GM18520 (cell line): ENCODE results near the gene DCDC2B.

ENCODE experiments used
- ATAC-seq: cut with Tn5 transposase; IDR thresholded peaks from one replicate; pipeline ENCODE4 v1.9.1; 2021; ENCODE audit not compliant: unreplicated experiment

Gene DCDC2B

DNA sequence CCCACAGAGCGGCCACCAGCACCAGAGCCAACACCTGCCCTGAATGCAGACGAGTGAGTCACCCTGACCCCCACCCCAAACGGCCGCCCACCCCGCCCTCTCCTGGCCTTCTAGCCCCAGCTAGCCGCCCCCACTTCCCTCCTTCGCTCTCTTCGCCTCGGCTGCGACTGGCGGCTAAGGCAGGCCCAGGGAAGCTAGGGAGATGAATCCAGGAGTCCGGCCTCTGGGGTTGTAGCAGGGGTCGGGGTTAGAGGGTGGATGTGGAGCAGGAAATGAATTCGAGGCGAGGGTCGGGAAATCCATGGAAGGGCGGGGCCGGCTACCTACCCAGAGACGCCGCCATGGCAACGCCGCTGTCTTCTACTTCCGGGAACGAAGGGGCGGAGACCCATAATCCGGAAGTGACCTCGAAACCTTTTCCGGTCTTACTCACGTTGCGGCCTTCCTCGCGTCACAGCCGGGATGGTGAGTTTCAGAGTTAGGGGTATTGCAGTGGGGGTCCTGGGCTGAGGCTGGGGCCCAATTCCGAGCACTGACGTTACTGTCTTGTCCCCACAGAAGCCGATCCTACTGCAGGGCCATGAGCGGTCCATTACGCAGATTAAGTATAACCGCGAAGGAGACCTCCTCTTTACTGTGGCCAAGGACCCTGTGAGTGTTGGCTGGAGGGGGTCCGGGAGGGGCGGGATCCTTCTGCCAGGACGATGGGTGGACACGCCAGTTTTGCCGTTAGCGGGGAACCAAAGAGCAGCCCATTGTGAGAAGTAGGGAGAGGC is 13.3 kb downstream of the DCDC2B start, which contains the start of the genes EIF3I and TMEM234:
Gene EIF3I (plus strand): TSS at position 428 of the 776 bp plus-strand sequence. CDS start 35 bp downstream, at position 463.
Gene TMEM234 (minus strand): TSS at position 374 of the 776 bp plus-strand sequence. CDS start 31 bp downstream, at position 343.
- ATAC-seq, result peak; percentile 86

DNA sequence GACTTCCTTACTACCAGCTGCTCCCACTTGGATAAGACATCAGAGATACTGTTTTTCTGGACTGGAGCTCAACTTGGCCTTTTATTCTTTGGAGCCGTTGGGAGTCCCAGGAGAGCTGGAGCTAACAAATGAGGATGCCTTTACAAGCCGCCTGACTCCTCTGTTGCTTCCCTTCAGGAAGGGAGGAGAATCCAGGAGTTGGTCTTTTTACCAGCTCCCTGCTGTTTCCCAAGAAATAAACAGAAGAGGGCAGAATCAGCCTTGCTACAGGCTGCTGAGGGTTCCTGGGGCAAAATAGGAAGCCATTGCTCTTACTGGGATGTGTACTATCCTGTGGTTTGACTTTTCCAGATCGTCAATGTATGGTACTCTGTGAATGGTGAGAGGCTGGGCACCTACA is 14.8 kb downstream of the DCDC2B start:
- ATAC-seq, result no peak

DNA sequence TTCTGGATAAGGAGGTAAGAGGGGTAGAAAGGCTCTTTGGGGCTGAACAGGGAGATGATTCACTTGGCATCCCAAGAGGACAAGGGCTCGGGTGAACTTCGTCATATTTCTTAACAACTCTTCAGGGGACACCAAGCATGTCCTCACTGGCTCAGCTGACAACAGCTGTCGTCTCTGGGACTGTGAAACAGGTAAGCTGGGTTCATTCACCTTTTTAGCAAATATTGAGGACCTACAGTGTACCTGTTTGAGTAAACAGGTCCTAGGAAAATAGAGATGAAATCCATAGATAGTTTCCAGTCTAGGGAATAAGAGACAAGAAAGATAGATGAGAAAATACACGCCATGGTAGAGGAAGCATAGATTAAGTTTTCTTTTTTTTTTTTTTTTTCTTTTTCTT is 15.4 kb downstream of the DCDC2B start:
- ATAC-seq, result no peak

DNA sequence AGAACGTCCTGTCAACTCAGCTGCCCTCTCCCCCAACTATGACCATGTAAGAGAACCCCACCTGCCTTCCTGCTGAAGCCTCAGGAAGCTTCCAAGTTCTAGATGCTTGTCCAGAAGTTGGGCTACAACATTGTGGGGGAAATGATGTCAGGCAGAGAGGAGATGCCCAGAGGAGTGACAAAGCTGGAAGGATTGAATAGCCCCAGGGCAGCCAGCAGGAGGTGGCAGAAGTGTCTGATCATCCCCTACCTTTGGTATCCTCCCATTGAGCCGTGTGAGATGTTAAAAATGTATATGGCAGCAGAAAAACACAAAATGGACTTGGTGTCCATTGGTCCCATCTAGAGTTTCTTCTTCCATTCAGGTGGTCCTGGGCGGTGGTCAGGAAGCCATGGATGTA is 19.9 kb downstream of the DCDC2B start:
- no peak for ATAC-seq

DNA sequence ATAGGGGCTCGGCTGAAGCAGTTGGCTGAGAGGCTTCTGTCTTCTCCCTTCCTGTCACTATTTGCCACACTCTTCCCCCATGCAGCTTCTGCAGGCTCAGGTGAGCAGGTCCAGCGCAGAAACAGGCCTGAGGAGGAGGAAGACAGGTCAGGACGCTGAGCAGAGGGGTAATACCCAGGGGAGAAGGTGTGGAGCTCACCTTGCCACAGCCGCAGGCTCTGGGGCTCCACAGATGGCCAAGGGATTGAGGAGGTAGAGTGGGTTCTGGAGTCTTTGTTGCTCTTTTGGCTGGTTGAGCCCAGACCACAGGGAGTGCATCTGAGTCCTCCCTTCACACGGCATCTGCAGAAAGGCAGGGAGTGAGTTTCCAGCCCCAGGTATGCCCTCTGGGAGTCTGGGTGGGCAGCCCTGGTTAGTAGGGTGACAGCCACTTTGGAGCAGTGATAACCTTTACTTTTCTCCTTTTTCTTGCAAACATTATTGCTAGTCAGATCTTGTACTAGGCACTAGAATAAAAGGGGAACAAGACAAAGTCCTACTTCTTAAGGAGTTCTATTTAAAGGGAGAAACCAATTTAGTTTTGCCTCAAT is 23.0 kb downstream of the DCDC2B start:
- ATAC-seq, result no peak

DNA sequence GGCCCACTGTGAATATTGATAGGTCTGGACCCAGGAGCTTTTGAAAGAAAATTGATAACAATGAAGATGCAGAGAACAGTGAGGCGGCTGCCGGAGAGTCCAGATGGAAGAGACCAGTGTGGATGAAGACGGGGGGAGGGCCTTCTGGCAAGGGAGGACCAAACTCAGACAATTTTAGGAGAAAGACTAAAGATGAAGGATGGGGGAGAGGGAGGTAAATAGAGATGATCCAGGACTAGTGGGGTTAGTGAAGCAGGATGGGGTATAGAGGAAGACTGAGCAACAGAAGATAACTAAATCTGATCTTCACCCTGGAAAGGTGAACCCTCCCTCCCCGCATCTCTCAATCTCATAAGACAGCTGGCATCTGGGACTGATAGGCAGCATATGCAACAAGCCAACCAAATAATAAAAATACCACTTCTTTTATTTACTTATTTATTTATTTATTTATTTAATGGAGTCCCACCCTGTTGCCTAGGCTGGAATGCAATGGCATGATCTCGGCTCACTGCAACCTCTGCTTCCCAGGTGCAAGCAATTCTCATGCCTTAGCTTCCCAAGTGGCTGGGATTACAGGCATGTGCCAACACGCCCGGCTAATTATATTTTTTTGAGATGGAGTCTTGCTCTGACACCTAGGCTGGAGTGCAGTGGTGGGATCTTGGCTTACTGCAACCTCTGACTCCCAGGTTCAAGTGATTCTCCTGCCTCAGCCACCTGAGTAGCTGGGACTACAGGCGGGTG is 23.8 kb downstream of the DCDC2B start:
- ATAC-seq, result no peak

DNA sequence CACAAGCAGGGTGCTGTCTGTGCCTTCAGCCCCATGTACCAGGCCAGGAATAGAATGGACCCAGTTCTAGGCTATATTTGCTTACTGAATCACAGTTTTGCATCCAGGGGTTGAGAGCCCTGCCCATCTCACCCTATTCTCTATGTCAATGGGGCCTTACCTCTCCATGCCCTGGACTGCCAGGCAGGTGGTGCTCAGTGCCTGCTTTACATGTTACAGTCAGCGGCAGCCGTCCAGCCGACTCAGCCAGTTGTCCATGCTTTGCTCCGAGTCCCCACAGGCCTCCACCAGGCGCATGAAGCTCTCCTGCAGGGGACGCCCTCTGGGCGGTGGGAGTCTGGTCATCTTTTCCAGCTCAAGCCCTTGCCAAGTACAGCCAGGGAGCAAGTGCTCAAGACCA is 25.9 kb downstream of the DCDC2B start:
- no peak for ATAC-seq

DNA sequence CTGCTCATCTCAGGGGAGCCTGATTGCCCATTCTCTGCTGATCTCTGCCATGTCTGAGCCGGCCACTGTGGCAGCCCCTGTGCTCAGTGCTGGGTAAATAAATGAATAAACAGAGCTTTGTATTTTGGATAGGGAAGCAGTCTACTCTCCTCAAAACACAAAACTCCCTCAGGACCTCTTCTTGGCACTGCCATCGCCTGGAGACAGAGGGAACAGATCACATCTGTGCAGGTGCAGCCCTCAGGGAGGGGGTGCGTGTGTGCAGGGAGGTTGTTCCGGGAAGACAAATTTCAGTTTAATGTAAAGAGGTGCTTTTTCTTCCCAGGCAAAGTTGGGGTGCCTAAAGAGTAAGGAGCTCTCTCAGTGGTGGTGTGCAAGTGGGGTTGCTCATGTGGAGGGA is 30.4 kb downstream of the DCDC2B start:
- ATAC-seq, result no peak

DNA sequence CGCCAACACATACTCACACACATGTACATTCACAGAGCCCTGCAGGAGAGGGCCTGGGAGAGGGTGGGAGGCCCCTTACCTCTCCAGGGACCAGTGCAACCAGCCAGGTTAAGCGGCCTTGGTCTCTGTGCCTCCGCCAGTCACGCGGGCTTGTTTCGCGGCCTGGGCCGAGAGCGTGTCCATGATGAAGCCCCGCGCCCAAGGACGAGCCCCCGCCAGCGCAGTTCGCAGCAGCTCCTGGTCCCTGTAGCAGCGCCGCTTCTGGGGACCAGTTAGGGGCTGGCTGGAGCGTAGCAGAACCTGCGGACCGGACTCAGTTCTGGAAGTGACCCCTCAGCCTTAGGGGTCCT is 30.9 kb downstream of the DCDC2B start:
- ATAC-seq, result no peak

DNA sequence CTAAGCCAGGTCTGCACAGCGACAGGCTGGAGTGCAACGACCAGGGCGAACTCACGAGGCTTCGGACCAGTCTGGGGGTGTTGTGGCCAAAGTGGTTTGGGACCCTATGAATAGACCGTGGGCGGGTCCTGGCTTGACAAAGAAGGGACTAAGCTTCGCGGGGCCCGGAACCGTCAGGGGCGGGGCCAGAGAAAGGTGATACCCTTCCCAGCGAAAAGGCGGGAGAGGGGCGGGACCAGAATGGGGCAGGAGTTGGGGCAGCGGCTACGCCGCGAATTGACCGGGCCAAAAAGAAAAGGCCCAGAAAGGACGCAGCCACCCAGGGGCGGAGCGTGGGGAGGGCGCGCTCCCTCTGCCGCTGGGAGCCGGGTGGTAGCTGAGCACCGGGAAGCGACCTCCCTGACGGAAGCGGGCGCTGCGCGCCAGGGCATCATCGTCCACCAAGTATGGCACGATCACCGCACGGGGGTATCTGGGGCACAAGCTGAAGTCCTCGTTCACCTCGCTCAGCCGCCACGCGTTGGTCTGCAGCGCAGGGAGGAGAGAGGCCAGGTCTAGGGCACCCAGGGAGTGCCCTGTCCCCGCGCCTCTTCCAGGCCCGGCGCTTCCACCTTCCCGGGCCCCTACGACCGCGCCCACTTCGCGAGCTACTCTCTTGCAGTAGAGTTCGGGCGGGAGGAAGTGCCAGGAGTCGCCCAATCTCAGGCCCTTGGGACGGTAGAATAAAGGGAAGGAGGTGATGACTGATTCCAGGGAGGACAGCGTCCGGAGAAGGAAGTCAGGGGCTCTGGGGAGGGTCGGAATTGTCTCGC is 31.5 kb downstream of the DCDC2B start:
- no peak for ATAC-seq

DNA sequence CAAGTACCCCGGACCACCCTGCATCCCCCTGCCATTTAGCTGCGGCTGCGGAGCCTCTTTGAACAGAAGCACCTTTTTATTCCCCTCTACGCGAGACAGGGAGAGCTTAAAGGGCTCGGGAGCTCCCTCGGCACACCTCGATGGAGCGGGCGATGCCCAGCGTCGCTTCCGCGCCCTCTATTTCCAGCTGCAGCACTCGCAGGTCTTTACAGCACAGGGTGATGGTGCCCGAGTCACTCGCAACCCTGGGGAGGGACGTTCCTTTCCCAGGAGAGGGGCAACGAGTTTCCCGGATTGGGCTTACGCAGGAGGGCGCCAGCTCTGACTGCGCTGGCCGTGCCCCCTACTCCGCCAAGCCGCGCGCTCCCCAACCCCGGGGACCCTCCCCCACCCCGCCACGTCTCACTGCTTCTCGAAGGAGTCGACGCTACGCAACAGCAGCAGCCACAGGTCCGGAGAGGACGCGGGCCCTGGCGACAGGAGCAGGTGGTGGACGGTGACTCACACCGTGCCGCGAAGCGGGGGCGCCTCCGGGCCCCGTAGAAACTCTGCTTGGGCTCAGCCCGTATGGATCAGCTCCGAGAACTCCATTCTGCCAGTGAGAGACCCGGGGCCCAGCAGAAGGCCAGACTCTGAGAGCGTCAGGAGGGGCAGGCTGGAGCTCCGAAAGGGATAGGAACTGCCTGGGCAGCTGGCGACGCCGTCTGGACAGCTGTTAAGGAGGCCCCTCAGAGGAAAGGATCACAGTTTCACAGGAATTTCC is 32.3 kb downstream of the DCDC2B start:
- ATAC-seq, result no peak

DNA sequence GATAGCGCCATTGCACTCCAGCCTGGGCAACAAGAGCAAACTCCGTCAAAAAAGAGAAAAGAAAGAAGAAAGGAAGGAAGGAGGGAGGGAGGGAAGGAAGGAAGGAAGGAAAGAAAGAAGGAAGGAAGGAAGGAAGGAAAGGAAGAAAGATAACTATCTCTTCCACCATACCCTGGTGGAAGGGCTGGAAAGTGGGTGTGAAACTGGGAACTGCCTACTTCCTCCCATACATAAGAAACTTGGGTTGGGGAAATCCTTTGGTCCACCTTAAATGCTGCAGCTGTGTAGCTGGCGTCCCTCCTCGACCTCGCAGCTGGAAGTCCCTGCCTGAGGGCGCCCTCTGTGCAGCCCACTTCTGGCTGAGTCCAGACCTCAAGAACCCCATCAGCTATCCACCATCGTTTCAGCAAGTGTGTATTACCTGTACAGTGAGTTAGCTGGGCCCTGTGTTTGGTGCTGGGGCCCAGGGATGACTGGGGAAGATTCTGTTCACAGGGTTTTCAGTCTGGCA is 33.5 kb downstream of the DCDC2B start:
- no peak for ATAC-seq

DNA sequence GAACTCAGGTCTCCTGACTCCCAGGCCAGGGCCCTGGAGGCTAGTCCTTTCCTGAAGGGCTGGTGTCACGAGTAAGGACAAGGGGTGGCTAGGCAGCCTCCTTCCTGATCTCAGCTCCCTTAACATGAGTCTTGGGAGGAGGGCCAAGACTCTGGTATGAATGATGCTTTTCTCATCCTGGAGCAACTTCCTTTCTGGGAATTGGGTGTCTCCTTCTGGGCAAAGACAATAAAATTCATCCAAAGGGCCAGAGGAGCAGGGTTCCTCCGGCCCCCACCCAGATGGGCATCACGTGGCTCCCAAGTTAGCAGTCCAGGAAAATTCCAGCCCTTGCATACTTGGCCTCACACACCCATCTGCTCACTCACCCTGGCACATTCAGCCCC is 38.0 kb downstream of the DCDC2B start, which contains the start of gene FAM167B:
Gene FAM167B (plus strand): TSS at position 335 of the 386 bp plus-strand sequence. CDS start 200 bp downstream, outside the sequence.
- ATAC-seq, result no peak

DNA sequence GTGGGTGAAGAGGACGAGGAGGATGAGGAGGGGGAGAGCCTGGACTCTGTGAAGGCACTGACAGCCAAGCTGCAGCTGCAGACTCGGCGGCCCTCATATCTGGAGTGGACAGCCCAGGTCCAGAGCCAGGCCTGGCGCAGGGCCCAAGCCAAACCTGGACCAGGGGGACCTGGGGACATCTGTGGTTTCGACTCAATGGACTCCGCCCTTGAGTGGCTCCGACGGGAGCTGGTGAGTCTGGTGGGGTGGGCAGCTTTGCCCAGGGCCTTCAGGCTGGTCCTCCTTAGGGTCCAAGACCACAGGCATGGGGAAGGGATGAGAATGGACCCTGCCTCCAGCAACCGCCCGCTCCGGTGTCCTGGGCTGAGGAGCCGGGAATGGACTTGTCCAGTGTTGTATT is 38.6 kb downstream of the DCDC2B start:
- ATAC-seq, result no peak

DNA sequence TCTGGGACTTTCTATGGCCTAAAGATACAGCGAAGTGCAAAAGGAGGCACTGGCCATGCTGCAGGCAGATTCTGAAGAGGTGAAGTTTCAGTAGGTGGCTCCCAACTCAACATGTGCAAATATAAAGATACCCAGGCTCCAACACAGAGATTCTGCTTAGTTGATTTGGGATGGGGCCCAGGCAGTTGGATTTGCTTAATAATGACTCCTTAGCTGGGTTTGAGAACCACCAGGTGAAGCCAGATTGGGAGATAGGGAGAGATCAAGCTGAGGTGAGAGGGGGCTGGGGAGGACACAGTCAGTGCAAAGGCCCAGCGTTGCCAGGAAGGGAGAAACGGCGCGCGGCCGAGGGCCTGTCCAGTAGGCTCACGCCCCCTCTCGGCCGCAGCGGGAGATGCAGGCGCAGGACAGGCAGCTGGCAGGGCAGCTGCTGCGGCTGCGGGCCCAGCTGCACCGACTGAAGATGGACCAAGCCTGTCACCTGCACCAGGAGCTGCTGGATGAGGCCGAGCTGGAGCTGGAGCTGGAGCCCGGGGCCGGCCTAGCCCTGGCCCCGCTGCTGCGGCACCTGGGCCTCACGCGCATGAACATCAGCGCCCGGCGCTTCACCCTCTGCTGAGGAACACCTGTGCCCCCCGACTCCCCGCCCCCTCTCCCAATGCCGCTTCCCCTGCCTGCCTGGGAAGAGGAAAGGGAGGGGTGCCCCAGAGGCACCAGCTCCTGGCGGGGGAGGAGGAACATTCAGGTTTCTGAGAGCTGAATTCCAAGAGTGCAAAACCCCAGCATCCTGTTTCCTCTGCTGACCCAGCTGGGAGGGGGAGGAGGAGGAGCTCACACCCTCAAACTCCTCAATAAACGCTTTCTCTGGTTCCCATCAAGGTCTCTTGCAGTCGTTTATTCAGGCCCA is 39.3 kb downstream of the DCDC2B start:
- ATAC-seq, result no peak

DNA sequence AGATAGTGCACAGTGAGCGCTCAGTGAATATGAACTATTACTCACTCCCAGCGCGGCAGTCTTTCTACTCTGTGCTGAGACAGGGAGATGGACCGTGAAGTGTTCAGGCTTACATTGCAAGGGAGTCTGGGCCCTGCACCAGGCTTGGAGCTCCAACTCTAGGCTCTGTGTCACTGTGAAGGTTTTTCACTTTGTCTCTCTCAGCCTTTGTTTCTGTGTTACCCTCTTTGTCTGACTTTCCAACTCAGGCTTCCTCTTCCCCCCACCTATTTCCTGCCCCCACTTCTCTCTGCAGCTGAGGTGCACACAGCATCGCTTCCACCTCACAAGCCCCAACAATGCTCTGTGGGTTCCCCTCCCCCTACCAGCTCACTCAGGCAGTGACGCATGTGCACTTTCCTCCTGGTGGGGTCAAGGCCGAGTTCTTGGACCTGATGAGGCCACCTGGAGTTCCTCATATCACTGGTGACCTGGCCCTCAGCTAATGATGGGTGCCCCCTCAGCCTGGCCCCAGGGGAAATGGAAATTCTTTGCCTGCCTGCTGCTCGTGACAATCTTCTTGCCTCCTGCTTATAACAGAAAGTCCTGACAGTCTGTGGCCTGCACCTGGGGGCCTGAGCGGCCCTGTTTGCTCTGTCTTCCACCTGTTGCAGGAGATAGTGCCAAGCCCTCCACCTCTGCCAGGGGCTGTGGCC is 41.1 kb downstream of the DCDC2B start:
- ATAC-seq, result peak; percentile 36

DNA sequence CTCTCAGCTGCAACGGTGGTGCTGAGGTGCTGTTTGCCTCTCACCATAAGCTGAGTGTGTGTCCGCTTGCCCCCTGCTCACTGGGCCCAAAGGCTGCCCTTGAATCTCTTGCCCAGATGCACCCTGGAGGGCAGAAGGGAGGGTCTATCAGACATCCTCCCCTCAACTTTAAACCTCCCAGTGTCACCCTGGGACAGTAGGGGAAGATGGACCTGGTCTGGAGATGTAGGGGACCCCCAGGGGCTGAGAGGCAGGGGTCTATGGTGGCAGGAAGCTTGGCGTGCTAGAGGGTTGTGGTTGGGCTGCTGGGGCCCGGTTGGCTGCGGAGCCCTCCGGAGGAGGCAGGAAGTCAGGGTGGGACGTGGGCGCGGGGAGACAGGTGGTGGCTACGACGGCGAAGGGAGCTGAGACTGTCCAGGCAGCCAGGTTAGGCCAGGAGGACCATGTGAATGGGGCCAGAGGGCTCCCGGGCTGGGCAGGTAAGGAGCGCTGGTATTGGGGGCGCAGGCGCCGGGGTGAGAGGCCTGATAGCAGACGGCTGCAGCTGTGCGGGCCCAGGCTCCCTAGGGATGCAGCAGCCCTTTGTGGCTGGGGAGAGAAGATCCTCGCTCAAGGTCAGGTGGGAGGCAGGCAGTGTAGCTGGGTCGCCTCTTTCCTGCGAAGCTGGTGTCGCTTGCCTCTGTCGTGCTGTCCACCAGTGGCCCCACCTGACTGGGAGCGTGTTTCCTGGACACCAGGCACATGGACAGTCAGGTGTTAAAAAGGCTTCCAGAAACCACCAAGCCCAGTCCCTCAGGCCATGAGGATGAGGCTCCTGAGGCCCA is 42.2 kb downstream of the DCDC2B start, which contains the start of gene LCK:
Gene LCK (plus strand): TSS at position 373 of the 824 bp plus-strand sequence. CDS start 23,065 bp downstream, outside the sequence.
- no peak for ATAC-seq
